Hematopoietic multipotent progenitor cell treated with erythropoietin and hydrocortisone succinate and interleukin-3 and kit ligand, for 4 days (in vitro differentiated cells): ENCODE measurements around the gene FANCE.

ENCODE experiments used
- DNase-seq: peaks from one replicate; pipeline ENCODE4 v3.0.0-alpha.2; 2015

FANCE gene, protein sequence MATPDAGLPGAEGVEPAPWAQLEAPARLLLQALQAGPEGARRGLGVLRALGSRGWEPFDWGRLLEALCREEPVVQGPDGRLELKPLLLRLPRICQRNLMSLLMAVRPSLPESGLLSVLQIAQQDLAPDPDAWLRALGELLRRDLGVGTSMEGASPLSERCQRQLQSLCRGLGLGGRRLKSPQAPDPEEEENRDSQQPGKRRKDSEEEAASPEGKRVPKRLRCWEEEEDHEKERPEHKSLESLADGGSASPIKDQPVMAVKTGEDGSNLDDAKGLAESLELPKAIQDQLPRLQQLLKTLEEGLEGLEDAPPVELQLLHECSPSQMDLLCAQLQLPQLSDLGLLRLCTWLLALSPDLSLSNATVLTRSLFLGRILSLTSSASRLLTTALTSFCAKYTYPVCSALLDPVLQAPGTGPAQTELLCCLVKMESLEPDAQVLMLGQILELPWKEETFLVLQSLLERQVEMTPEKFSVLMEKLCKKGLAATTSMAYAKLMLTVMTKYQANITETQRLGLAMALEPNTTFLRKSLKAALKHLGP

DNA sequence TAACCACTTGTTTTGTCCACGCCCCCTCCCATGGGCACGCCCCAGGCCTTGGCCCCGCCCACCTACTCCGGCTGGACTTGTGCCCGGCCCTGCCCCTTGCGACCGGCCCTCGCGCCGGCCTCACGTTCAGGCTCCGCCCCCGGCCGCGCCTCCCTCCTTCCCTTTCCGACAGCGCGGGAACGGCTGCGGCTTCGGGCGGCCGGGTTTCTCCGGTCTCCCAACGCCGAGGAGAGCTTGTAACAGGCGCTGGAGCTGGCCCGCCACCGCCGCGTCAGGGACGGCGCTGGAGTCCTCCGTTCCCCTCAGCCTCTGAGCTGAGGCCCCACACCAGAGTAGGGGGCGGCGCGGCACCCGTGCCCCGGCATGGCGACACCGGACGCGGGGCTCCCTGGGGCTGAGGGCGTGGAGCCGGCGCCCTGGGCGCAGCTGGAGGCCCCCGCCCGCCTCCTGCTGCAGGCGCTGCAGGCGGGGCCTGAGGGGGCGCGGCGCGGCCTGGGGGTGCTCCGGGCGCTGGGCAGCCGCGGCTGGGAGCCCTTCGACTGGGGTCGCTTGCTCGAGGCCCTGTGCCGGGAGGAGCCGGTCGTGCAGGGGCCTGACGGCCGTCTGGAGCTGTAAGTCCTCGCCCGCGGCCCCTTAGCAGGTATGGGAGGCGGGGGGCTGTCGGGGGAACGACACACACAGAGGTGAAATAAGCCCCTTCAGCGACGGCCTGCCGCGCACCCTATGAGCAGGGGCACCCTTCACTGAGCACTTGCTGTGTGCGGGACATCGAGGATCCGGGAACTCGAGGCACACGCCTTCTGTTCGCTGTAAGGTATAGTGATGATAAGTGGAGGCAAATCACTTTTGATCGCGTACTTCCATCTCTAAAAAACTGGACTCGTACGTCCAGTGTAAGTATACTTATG is at the start of gene FANCE:
Gene FANCE (plus strand): TSS at position 156 of the 908 bp plus-strand sequence. CDS start 208 bp downstream, at position 364.
- DNase-seq, result peak; percentile 96

GRCh38 chr6:35402856-35403191 is 49.3 kb upstream of the FANCE start:
- DNase-seq, result no peak

- DNase-seq, result no peak
Observed at GRCh38 chr6:35403544-35404442, 48.3 kb upstream of the FANCE start.

- no peak for DNase-seq
Observed at GRCh38 chr6:35406711-35407485, 45.2 kb upstream of the FANCE start.

GRCh38 chr6:35409245-35409644 is 42.9 kb upstream of the FANCE start:
- DNase-seq, result no peak

GRCh38 chr6:35410131-35410530 is 42.0 kb upstream of the FANCE start:
- no peak for DNase-seq

- peak; percentile 40 for DNase-seq
Observed at GRCh38 chr6:35411066-35411465, 41.1 kb upstream of the FANCE start.

DNA sequence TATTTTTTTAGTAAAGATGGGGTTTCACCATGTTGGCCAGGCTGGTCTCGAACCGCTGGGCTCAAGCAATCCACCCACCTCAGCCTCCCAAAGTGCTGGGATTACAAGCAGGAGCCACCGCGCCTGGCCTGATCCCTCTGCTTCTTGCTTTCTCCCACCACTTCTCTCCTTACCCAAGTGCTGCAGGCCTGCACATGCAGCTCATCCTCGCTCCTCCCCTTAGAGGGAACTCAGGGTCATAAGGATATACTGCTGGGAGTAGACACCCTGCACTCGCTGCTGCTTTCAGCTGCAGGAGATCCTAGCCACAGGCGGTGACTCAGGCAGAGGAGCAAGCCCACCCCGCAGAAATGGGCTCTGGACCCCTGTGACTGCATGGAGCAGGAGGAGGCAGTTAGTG is 40.0 kb upstream of the FANCE start:
- no peak for DNase-seq

- no peak for DNase-seq
Observed at GRCh38 chr6:35413911-35414310, 38.2 kb upstream of the FANCE start.

DNA sequence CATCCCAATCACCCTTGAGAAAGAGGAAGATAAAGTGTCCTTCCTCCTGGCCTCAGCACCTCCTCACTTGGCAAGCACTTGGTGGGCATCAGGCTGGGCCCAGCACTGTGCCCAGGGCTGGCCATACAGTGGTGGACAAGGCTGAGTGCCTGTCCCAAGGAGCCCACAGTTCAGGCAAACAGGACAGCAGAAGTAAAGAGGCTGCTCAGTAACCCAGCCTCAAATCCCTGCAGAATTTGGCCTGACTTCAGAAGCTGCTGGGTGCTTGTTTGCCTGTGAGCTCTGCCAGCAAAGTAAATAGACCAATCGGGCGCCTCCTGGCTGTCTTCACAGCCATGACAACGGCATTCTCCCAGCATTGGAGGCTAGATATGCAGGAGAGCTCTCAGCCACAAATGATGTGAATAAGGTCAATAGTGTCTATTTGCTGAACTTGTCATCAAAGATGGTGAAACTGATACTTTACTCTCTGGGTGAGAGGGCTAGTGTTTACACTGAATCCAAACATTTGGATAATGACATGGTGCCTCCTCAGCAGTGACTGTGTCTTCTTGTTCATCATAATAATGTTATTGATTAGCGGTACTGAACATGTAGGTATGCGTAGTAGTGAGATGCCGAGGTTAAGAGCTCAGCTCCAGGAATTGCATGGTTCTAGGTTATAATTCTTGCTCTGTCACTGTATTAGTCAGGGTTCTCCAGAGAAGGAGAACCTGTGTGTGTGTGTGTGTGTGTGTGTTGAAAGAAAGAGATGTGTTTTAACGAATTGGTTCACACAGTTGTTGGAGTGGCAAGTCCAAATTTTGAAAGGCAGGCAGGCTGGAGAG is 36.9 kb upstream of the FANCE start:
- peak; percentile 60 for DNase-seq

DNA sequence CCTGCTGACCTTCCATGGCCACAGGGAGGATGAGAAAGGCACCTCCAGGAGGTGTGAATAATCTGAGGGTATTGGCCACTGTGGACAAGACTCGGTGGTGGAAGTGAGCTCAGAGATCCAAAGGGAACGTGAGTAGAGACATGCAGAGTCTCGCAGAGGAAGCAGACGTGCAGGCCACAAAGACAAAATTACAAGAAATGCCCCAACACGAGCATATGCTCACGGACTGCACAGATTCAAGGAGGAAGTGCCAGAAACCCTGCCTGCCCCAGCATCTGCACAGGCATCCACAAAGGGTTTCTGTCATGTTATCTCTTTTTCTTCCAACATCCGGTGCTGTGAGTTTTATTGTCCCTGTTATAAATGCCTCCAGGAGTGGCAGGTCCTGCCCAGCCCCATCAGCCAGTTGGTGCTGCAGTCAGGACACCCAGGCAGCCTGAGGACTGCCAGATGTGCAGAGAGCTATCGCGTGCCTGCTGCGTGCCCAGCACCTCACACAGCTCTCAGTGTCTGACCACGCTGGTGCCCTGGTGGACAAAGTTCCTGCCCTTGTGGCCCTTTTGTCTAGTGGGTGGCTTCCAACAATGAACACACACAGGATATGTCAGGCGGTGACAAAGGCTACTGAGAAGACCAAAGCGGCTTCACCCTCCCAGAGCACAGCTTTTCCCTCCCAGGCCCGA is 34.0 kb upstream of the FANCE start:
- peak; percentile 79 for DNase-seq

DNA sequence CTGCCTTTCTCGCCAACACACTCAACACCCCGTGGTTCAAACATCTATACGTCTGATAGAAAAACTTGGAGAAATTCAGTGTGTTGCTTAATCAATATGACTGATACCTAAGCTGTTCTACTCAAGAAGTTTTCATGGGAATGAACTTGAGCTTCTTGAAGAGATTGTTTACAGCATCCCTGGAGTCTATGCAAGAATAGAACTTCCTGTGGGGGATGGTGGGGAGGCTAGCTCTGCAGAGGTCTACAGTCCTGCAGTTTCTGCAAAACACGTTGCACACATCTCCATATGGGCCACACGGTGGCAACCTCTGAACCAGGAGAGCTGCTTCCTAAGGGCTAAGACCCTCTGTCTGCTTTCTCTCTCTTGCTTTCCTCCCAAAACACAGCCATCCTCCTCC is 32.7 kb upstream of the FANCE start:
- peak; percentile 57 for DNase-seq

DNA sequence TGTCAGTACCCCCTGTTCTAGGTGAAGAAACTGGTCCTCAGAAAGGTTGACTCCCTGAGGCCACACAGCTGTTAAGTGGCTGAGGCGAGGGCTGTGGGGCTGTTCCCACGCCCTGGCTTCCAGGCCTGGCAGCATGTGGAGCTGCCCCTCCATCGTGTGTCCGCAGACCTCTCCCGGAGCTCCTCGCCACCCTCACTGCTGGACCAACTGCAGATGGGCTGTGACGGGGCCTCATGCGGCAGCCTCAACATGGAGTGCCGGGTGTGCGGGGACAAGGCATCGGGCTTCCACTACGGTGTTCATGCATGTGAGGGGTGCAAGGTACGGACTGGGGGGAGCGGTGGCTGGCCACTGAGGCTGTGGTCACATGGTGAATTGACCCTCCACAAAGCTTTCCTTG is 32.2 kb upstream of the FANCE start:
- no peak for DNase-seq

- DNase-seq, result no peak
Observed at GRCh38 chr6:35425284-35425683, 26.9 kb upstream of the FANCE start.

DNA sequence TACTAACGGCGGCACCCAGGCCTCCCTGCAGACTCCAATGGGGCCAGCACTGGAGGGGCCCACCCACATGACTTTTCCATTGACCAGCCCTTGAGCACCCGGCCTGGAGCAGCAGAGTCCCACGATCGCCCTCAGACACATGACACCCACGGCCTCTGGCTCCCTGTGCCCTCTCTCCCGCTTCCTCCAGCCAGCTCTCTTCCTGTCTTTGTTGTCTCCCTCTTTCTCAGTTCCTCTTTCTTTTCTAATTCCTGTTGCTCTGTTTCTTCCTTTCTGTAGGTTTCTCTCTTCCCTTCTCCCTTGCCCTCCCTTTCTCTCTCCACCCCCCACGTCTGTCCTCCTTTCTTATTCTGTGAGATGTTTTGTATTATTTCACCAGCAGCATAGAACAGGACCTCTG is 26.1 kb upstream of the FANCE start:
- DNase-seq, result no peak

GRCh38 chr6:35427435-35427834 is 24.7 kb upstream of the FANCE start:
- DNase-seq, result no peak

- DNase-seq, result no peak
Observed at GRCh38 chr6:35427851-35428321, 24.3 kb upstream of the FANCE start.

DNA sequence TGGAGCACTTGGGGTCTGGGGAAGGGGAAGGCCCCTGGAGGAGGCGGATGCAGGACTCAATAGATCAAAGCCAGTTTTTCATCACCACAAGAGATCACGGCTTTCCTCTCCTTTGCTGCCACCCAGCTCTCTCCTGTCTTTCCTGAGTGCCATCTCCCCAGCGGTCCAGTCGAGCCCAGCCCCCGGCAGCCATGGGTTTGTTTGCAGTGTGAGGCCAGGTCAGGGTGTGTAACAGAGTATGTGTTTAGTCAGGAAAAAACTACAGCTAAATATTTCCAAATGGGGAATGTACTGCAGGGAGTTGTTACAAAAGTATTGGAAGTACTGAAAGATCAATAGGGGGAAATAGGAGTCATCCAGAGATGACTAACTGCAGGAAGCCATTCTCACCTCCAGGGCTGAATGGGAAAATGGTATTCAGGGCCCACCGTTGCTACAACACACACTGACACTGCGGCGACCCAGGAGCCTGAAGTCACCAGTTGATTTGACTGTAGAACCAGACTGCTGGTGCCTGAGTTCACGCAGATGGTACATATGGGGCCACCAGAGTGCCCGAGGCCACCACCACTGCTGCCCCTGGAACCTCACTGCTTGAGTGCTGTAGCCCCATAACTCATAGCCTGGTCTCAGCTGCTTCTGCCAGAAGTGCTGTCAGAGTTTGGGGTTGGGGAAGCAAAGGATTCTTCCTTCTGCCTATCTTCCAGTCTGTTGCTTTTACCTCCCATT is 23.6 kb upstream of the FANCE start:
- no peak for DNase-seq

DNA sequence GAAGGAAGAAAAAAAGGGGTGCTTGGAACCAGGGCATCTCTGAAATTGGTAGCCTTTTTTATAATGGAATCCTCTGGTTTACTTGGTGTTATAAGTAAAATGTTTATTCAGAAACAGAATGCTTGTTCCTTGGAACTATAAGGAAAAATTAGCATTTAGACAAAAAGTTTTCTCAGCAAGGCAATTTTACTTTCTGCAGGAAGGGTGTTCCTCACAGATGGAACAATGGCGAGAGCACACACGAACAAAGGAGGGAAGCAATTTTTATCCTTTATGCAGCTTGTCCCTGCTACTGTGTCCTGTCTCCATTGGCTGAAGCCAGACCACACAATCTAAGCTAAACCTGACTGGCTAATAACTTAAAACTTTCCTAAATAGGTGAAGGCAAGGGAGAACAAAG is 22.7 kb upstream of the FANCE start:
- DNase-seq, result no peak

DNA sequence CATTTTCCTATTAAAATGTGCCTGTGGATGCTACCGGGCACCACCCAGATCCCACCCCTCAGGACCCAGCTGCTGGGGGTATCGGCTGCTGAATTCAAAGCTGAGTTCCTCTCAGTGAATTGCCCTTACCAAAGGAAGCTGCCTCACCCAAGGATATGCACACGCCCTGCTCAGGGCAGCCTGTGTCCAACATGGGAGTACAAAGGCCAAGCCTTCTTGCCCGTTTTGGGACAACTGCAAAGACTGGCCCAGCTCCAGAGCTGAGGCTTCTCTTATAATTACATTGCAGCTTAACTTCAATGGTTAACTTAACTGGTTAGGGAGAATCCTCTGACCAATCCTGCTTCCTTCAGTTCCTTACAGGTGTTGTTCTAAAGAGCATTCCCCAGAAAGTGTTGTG is 19.8 kb upstream of the FANCE start:
- DNase-seq, result no peak
